Measurements from ENCODE around the gene AZGP1. TPM values are rescaled to one million over a fixed set of nuclear protein-coding genes. Genes with fewer than 3 reads are reported as not detected.
"Not testable (repeated sequence)": the region's sequence is repeated elsewhere in the genome, so short reads cannot be mapped to it uniquely, and the experiment has no call there.

The AZGP1 gene
- polyA plus RNA-seq, 1 donor, result 1.2 TPM

- no peak for DNase-seq
These were observed 21.1 kb upstream of the AZGP1 start for GRCh38 chr7:99996755-99997544.

GRCh38 chr7:99994819-99995218 lies 19.0 kb upstream of the AZGP1 start:
- no peak for DNase-seq

- no peak for DNase-seq
These were observed 16.7 kb upstream of the AZGP1 start for GRCh38 chr7:99992330-99993038.

GRCh38 chr7:99991543-99991942 lies 15.7 kb upstream of the AZGP1 start:
- DNase-seq, result not testable (repeated sequence)

- no peak for DNase-seq
These were observed 14.6 kb upstream of the AZGP1 start for GRCh38 chr7:99990460-99990852.

GRCh38 chr7:99987846-99988245 lies 12.0 kb upstream of the AZGP1 start:
- DNase-seq, result no peak

GRCh38 chr7:99987306-99987705 lies 11.5 kb upstream of the AZGP1 start:
- DNase-seq, result not testable (repeated sequence)

GRCh38 chr7:99984593-99984992 lies 8.8 kb upstream of the AZGP1 start:
- no peak for DNase-seq

GRCh38 chr7:99981066-99981465 lies 5.2 kb upstream of the AZGP1 start:
- not testable (repeated sequence) for DNase-seq

- DNase-seq, result not testable (repeated sequence)
These were observed 4.6 kb upstream of the AZGP1 start for GRCh38 chr7:99980448-99980872.

- not testable (repeated sequence) for DNase-seq
These were observed 4.0 kb upstream of the AZGP1 start for GRCh38 chr7:99979814-99980225.

GRCh38 chr7:99976626-99977025 lies 795 bp upstream of the AZGP1 start:
- DNase-seq, result no peak

GRCh38 chr7:99974681-99975080 lies 1.1 kb downstream of the AZGP1 start:
- no peak for DNase-seq

GRCh38 chr7:99973817-99974216 lies 2.0 kb downstream of the AZGP1 start:
- not testable (repeated sequence) for DNase-seq

- no peak for DNase-seq
These were observed 4.6 kb downstream of the AZGP1 start for GRCh38 chr7:99971242-99971641.

- not testable (repeated sequence) for DNase-seq
These were observed 6.0 kb downstream of the AZGP1 start for GRCh38 chr7:99969813-99970212.

- no peak for DNase-seq
These were observed 6.5 kb downstream of the AZGP1 start for GRCh38 chr7:99969298-99969697.

GRCh38 chr7:99958564-99959227 lies 17.1 kb downstream of the AZGP1 start:
- DNase-seq, result no peak

- DNase-seq, result no peak
These were observed 20.6 kb downstream of the AZGP1 start for GRCh38 chr7:99955247-99955646.

GRCh38 chr7:99954643-99955042 lies 21.2 kb downstream of the AZGP1 start:
- not testable (repeated sequence) for DNase-seq

GRCh38 chr7:99953649-99954048 lies 22.2 kb downstream of the AZGP1 start:
- no peak for DNase-seq

GRCh38 chr7:99952649-99953048 lies 23.2 kb downstream of the AZGP1 start:
- DNase-seq, result not testable (repeated sequence)

GRCh38 chr7:99950819-99951218 lies 25.0 kb downstream of the AZGP1 start:
- not testable (repeated sequence) for DNase-seq

All from hindlimb muscle (tissue), 1 donor.